HS-5 (cell line): ENCODE results near the gene CST9L.
"Not testable (repeated sequence)": the region's sequence is repeated elsewhere in the genome, so short reads cannot be mapped to it uniquely, and the experiment has no call there.

ENCODE experiments used
- DNase-seq: peaks from one replicate; pipeline ENCODE4 v3.0.0-alpha.2; 2012; ENCODE audit warnings: low read depth

Gene CST9L

GRCh38 chr20:23586735-23587525 is 18.6 kb upstream of the CST9L start:
- DNase-seq = no peak

- DNase-seq = no peak
These were observed 17.8 kb upstream of the CST9L start for GRCh38 chr20:23585808-23586734.

- DNase-seq = no peak
These were observed 17.1 kb upstream of the CST9L start for GRCh38 chr20:23585449-23585807.

GRCh38 chr20:23584434-23585199 is 16.3 kb upstream of the CST9L start:
- no peak for DNase-seq

- no peak for DNase-seq
These were observed 15.2 kb upstream of the CST9L start for GRCh38 chr20:23583526-23583925.

- no peak for DNase-seq
These were observed 14.0 kb upstream of the CST9L start for GRCh38 chr20:23582293-23582692.

GRCh38 chr20:23581833-23582232 is 13.5 kb upstream of the CST9L start:
- DNase-seq = not testable (repeated sequence)

GRCh38 chr20:23574977-23575376 is 6.7 kb upstream of the CST9L start:
- DNase-seq = no peak

GRCh38 chr20:23570178-23570760 is 2.0 kb upstream of the CST9L start:
- DNase-seq = no peak

GRCh38 chr20:23569570-23569969 is 1.3 kb upstream of the CST9L start:
- no peak for DNase-seq

- no peak for DNase-seq
These were observed 667 bp upstream of the CST9L start for GRCh38 chr20:23568971-23569330.

- no peak for DNase-seq
These were observed 1.9 kb downstream of the CST9L start for GRCh38 chr20:23566199-23566932.

- DNase-seq = no peak
These were observed 2.7 kb downstream of the CST9L start for GRCh38 chr20:23565503-23566045.

- DNase-seq = no peak
These were observed 3.4 kb downstream of the CST9L start for GRCh38 chr20:23564927-23565326.

- DNase-seq = no peak
These were observed 5.5 kb downstream of the CST9L start for GRCh38 chr20:23562721-23563342.

GRCh38 chr20:23554401-23554800 is 13.9 kb downstream of the CST9L start:
- DNase-seq = no peak

GRCh38 chr20:23551786-23552185 is 16.5 kb downstream of the CST9L start:
- no peak for DNase-seq

GRCh38 chr20:23551383-23551782 is 16.9 kb downstream of the CST9L start:
- no peak for DNase-seq

GRCh38 chr20:23550227-23550626 is 18.1 kb downstream of the CST9L start:
- DNase-seq = no peak

GRCh38 chr20:23548408-23548807 is 19.9 kb downstream of the CST9L start:
- no peak for DNase-seq

- DNase-seq = no peak
These were observed 20.7 kb downstream of the CST9L start for GRCh38 chr20:23547613-23548012.
